LNCaP clone FGC (cell line): ENCODE results near the gene NOTCH1.

Experiments used
- DNase-seq: peaks from one replicate; pipeline ENCODE4 v3.0.0-alpha.2; 2011; ENCODE audit warnings: low read depth
- H3K4me3 ChIP-seq: 2 replicates; pipeline ENCODE4 v1.5.1; 2011; ENCODE audit warnings: mild to moderate bottlenecking, low read depth, low read length, control low read depth
- TF ChIP-seq, protein P1 (sequence below): IDR thresholded peaks from 2 replicates; pipeline ENCODE4 v1.5.1; 2012; ENCODE audit warnings: mild to moderate bottlenecking; ENCODE audit not compliant: control insufficient read depth, insufficient read depth; ENCODE audit errors: extremely low read depth

NOTCH1 gene

DNA sequence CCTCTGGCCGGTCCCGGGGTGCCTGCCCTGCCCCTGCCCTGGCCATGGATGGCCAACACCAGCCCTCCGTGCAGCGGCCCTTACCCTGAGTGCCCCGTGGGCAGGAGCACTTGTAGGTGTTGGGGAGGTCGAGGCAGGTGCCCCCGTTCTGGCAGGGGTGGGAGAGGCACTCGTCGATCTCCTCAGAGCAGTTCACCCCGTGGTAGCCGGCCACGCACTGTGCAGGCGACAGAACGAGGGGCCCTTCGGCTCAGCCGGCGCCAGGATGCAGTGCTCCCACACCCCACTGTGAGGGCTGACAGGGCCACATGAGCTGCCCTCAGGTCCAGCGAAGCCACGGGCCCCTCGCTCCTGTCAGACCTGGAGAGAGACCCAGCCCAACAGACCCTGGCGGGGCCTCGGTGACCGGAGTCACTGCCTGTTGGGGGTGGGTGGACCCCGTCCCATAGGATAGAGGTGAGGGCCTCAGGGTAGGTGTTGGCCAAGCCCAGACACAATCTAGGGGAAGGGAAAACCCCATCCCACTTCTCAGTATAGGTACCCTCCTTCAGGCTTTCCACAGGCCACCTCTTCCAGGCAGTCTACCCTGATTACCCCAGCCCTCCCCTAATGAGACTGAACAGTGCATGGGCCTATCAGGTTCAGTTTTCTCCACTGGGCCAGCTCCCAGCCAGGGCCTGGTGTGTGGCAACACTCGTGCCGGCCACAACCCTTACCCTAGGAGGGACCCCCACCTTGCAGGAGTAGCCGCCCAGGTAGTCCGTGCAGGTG is 38.4 kb downstream of the NOTCH1 start:
- TF ChIP-seq, protein P1, sequence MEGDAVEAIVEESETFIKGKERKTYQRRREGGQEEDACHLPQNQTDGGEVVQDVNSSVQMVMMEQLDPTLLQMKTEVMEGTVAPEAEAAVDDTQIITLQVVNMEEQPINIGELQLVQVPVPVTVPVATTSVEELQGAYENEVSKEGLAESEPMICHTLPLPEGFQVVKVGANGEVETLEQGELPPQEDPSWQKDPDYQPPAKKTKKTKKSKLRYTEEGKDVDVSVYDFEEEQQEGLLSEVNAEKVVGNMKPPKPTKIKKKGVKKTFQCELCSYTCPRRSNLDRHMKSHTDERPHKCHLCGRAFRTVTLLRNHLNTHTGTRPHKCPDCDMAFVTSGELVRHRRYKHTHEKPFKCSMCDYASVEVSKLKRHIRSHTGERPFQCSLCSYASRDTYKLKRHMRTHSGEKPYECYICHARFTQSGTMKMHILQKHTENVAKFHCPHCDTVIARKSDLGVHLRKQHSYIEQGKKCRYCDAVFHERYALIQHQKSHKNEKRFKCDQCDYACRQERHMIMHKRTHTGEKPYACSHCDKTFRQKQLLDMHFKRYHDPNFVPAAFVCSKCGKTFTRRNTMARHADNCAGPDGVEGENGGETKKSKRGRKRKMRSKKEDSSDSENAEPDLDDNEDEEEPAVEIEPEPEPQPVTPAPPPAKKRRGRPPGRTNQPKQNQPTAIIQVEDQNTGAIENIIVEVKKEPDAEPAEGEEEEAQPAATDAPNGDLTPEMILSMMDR, result no peak
- no peak overlapping the region for H3K4me3 ChIP-seq
- no peak for DNase-seq

DNA sequence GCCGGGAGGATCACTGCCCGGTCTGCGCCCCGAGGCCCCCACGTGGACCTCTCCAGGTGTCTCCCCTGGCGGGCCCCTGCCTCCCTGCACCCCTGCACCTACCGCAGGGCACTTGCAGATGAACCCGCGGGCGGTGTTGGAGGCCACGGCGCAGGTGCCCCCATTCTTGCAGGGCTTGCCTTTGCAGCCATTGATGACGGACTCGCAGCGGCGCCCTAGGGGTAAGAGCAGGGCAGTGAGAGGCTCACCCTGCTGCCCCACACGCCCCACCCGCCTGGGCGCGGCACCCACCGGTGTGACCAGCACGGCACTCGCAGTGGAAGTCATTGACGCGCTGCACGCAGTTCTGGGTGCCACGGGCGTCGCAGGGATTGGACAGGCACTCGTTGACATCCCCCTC is 39.4 kb downstream of the NOTCH1 start:
- TF ChIP-seq, protein P1, result no peak
- H3K4me3 ChIP-seq, result no peak overlapping the region
- no peak for DNase-seq

DNA sequence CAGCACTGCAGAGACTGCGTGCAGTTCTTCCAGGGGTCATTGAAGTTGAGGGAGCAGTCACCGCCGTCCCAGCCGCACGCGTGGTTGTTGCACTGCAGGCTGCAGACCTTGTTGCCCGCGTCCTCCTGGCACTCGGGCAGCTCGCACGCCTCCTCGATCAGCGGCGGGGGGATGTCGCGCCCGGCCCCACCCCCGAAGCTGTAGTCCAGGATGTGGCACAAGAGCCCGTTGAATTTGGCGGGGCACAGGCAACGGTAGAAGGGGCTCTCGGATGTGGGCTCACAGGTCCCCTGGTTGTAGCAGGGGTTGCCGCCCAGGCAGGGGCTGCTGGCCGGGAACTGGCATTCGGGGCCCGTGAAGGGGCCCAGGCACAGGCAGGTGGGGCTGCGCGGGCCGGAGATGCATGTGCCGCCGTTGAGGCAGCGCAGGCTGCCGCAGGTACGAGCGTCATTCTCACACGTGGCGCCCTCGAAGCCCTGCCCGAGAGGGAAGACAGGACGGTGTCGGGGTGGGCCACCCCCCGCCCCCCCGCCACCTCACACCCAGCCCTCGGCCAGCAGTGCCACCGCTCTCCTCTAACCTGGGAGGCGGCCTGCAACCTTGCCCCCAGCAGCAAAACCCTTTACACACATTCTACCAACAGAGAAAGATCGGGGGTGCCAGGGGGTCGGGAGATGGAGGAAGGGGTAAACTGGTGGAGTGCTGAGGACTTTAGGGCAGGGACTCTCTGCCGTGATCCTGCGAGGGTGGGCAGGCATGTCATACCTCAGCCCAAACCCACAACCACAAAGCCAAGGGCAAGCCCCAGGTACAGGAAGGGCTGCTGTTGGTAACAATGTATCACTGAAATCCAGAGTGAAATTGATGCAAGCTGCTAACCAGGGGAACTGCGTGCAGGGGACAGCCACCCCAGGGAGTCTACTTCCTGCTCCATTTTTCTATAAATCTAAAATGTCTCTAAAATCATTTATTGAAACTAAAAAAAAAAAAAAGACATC is 40.1 kb downstream of the NOTCH1 start:
- DNase-seq, result no peak

DNA sequence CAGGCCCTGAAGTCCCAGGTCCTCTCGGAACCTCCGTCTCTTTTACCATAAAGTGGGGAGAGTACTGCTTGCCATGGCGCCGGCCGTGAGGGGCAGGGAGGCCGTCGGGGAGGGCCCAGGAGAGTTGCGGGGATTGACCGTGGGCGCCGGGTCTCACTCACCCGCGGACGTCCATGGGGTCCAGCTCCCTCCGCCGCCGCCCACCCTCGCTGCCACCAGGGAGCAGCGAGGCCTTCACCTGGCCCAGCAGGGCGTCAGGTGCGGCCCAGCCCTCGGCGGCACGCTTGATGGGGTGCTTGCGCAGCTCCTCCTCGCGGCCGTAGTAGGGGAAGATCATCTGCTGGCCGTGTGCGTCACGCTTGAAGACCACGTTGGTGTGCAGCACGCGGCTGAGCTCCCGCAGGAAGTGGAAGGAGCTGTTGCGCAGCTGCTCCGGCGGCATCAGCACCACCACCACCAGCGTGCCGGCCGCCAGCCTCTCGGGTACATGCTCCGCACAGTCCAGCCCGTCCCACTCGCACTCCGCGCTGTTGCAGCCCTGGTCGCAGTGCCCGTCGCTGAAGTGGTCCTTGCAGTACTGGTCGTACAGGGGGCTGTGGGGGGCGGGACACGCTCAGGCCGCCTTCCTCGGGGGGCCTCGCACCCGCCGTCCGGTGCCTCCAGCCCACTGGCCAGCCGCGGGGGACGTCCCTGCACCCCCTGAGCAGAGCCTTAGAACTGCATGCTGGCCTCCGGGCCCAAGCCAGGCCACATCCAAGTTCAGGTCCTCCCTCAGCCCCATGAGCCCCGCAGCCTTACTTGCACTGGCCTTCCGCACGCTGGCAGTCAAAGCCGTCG is 41.1 kb downstream of the NOTCH1 start:
- TF ChIP-seq, protein P1, result no peak
- no peak overlapping the region for H3K4me3 ChIP-seq
- DNase-seq, result no peak

More for the DNA sequence above, 40.1 kb downstream of the NOTCH1 start:
- TF ChIP-seq, protein P1, result no peak
- no peak overlapping the region for H3K4me3 ChIP-seq

DNA sequence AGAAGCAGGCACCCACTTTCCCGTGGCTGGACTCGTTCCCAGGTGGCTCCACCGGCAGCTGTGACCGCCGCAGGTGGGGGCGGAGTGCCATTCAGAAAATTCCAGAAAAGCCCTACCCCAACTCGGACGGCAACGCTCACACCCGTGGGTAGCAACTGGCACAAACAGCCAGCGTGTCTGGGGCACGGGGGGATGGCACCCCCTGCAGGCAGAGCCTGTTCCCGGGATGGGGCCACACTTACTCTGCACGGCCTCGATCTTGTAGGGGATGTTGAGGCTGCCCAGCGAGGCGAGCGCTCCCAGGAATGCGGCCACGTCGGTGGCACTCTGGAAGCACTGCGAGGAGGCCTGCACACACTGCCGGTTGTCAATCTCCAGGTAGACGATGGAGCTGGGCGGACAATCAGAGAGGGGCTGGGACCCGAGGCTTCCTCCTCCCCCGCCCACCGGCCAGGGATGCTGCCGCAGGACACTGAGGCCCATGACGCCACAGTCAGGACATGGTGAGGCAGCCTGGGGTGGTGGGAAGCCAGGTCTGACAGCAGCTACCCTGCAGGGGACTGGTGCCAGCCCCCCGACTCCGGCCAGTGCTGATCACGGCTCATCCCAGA is 42.8 kb downstream of the NOTCH1 start:
- no peak for DNase-seq
- TF ChIP-seq, protein P1, result no peak
- no peak overlapping the region for H3K4me3 ChIP-seq

DNA sequence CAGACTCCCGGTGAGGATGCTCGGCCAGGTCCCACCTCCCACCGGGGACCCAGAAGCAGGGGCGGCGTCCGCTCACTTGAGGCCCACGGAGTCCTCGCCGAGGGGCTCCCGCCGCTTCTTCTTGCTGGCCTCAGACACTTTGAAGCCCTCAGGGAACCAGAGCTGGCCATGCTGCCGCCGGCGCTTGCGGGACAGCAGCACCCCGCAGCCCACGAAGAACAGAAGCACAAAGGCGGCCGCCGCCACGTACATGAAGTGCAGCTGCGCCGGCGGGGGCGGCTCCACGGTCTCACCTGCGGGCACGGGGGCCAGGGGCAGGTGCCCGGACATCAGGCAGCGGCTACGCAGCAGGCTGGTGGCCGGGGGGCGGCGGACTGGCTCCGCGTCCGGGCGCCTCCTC is 43.7 kb downstream of the NOTCH1 start:
- H3K4me3 ChIP-seq, result no peak overlapping the region
- DNase-seq, result no peak
- TF ChIP-seq, protein P1, result no peak
